NB4 (cell line): ENCODE data around the gene IGFBP5.

ENCODE experiments used
- DNase-seq: peaks from one replicate; pipeline ENCODE4 v3.0.0; 2010; ENCODE audit warnings: low read depth
- H3K4me3 ChIP-seq: one replicate; pipeline ENCODE4 v1.5.1; 2011; ENCODE audit warnings: mild to moderate bottlenecking, low read depth, low read length, moderate library complexity
- MYC ChIP-seq: IDR thresholded peaks from 2 replicates; pipeline ENCODE4 v1.6.1; 2011; ENCODE audit warnings: low read depth, low read length
- POLR2A ChIP-seq: IDR thresholded peaks from 2 replicates; pipeline ENCODE4 v1.6.1; 2011; ENCODE audit warnings: mild to moderate bottlenecking; ENCODE audit not compliant: insufficient read length; ENCODE audit errors: extremely low read depth
- TF ChIP-seq, protein P1 (sequence below): IDR thresholded peaks from 2 replicates; pipeline ENCODE4 v1.6.1; 2011; ENCODE audit warnings: low read depth, low read length
- TF ChIP-seq, protein P2 (sequence below): IDR thresholded peaks from one replicate; pipeline ENCODE4 v1.5.1; 2012; ENCODE audit warnings: low read depth, low read length

IGFBP5 gene

GRCh38 chr2:216632952-216633615 lies 62.3 kb downstream of the IGFBP5 start, which contains the start of gene IGFBP2:
Gene IGFBP2, plus strand, starts transcription at chr2:216633420. Its CDS starts 104 bp downstream, at chr2:216633524.
- peak; percentile 95 for DNase-seq
- TF ChIP-seq MYC (no peak; the same call in 1 of the 2 replicates), POLR2A (peak; percentile 67)
- TF ChIP-seq, protein P1, sequence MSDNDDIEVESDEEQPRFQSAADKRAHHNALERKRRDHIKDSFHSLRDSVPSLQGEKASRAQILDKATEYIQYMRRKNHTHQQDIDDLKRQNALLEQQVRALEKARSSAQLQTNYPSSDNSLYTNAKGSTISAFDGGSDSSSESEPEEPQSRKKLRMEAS, result peak; percentile 58; the same call in 1 of the 2 replicates
- TF ChIP-seq, protein P2, sequence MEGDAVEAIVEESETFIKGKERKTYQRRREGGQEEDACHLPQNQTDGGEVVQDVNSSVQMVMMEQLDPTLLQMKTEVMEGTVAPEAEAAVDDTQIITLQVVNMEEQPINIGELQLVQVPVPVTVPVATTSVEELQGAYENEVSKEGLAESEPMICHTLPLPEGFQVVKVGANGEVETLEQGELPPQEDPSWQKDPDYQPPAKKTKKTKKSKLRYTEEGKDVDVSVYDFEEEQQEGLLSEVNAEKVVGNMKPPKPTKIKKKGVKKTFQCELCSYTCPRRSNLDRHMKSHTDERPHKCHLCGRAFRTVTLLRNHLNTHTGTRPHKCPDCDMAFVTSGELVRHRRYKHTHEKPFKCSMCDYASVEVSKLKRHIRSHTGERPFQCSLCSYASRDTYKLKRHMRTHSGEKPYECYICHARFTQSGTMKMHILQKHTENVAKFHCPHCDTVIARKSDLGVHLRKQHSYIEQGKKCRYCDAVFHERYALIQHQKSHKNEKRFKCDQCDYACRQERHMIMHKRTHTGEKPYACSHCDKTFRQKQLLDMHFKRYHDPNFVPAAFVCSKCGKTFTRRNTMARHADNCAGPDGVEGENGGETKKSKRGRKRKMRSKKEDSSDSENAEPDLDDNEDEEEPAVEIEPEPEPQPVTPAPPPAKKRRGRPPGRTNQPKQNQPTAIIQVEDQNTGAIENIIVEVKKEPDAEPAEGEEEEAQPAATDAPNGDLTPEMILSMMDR, result no peak

DNA sequence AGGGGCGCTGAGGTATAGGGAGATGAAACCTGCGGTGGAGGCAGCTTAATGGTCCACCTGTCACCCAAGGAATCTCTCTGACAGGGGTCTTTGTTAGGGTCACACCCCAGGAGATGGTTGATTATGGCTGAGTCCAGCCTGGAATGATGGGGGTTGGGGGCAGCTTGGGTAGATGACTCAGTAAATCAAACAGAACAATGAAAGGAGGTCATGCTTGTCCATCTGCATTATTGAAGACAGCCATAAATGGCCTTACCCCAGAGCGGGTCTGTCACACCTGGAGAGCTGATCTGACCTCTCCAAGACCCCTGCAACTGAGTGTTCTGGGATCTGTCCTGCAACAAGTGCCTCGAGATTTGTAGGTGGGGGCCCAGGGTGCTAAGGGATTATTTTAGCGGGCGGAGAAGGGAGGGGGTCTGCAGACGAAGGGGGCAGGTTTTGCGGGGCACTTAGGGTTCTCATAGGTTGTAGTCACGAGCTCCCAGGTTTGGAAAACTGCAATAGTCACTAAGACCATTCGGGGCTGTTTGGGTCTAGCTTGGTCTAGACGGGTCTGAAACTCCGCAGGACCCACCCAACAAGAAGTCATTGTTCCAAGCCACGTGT lies 62.9 kb downstream of the IGFBP5 start:
- TF ChIP-seq MYC, result peak; percentile 36
- TF ChIP-seq, protein P2, result no peak
- peak; percentile 29 for DNase-seq

More at GRCh38 chr2:216632952-216633615, 62.3 kb downstream of the IGFBP5 start, which contains the start of gene IGFBP2:
- peak within 1 kb of the TSS; percentile 97 for H3K4me3 ChIP-seq

GRCh38 chr2:216629784-216630183 lies 65.6 kb downstream of the IGFBP5 start:
- H3K4me3 ChIP-seq, result no peak overlapping the region
- TF ChIP-seq MYC (no peak), POLR2A (no peak)
- TF ChIP-seq, protein P2, result no peak
- TF ChIP-seq, protein P1, result no peak
- no peak for DNase-seq

More for the DNA sequence above, 62.9 kb downstream of the IGFBP5 start:
- H3K4me3 ChIP-seq, result peak overlapping the region; percentile 64

DNA sequence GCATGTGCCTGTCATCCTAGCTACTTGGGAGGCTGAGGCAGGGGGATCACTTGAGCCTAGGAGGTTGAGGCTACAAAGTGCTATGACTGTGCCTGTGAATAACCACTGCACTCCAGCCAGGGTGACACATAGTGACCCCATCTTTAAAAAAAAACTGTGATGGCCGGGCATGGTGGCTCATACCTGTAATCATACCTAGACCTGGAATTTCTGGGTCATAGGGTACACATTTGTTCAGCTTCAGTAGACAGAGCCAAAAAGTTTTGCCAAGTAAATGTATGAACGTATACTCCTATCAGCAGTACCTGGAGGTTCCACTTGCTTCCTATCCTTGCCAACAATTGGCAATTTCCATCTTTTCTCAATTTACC lies 68.5 kb downstream of the IGFBP5 start:
- no peak for DNase-seq
- H3K4me3 ChIP-seq, result no peak overlapping the region
- TF ChIP-seq, protein P2, result no peak
- no peak for TF ChIP-seq MYC
- TF ChIP-seq, protein P1, result no peak
- no peak for TF ChIP-seq POLR2A

DNA sequence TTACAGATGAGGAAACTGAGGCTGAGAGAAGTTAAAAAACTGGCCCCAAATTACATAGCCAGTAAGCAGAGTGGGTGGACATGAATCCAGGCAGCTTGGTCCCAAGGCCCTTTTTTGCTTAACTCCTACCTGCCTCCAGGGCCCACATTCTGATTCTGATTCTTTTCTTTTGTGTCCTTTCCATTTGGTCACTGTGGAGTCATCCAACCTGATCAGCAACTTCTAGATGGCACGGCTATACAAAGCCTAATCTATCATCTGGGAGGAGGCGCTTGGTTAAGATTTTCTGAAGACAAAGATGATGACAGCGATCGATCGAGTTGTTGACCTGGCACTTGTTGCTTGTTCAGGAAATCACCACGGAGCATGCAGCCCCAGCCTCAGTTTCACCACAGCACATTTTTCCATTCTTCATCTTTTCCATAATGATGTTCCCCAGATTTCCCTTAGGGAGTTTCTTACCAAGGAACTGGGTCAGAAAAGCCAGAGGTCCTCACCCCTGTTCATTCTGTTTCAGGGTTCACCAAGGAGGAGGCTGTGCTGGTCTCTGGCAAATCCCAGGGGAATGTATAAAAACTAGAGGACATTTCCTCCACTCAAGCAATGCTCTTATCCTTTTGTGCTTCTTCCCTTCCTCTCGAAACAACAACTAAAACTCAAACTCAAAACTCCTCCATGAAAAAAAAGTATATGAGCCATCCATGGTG lies 69.0 kb downstream of the IGFBP5 start:
- DNase-seq, result no peak
- TF ChIP-seq, protein P1, result no peak
- no peak for TF ChIP-seq MYC
- TF ChIP-seq POLR2A, result no peak
- TF ChIP-seq, protein P2, result no peak
- no peak overlapping the region for H3K4me3 ChIP-seq
